SK-N-SH treated with all-trans-retinoic acid at 6 μM for 48 hours (cell line): ENCODE data around the gene AP1G1.
"Not testable (repeated sequence)": the region's sequence is repeated elsewhere in the genome, so short reads cannot be mapped to it uniquely, and the experiment has no call there.

ENCODE experiments used
- ATAC-seq: fragments of 200-7000 bp; cut with Tn5 transposase; 3 replicates; pipeline ENCODE4 v1.9.1; 2020; ENCODE audit warnings: mild to moderate bottlenecking, moderate library complexity
- ARNTL ChIP-seq: fragments of 450-650 bp; formaldehyde crosslinking; IDR thresholded peaks from 2 replicates; pipeline ENCODE4 v1.5.0; 2020; ENCODE audit warnings: low read depth, mild to moderate bottlenecking, moderate library complexity, borderline replicate concordance
- CREB5 ChIP-seq: fragments of 250-450 bp; sonication (Bioruptor Pico); IDR thresholded peaks from 2 replicates; pipeline ENCODE4 v1.5.1; 2020; ENCODE audit warnings: low read depth, mild to moderate bottlenecking, moderate library complexity
- CSRNP3 ChIP-seq: fragments of 250-450 bp; sonication (Bioruptor Pico); IDR thresholded peaks from 2 replicates; pipeline ENCODE4 v1.5.1; 2021; ENCODE audit warnings: mild to moderate bottlenecking, moderate library complexity
- ESRRG ChIP-seq: fragments of 250-450 bp; sonication (Bioruptor Pico); IDR thresholded peaks from 2 replicates; pipeline ENCODE4 v1.6.1; 2021; ENCODE audit warnings: mild to moderate bottlenecking
- ISL1 ChIP-seq: fragments of 250-450 bp; sonication (Bioruptor Pico); IDR thresholded peaks from 2 replicates; pipeline ENCODE4 v2.1.2; 2022; ENCODE audit warnings: mild to moderate bottlenecking, moderate library complexity
- OSR1 ChIP-seq: fragments of 250-450 bp; sonication (Bioruptor Pico); IDR thresholded peaks from 2 replicates; pipeline ENCODE4 v1.8.0; 2022; ENCODE audit warnings: moderate library complexity, mild to moderate bottlenecking, inconsistent platforms
- PATZ1 ChIP-seq: fragments of 250-450 bp; sonication (Bioruptor Pico); IDR thresholded peaks from 2 replicates; pipeline ENCODE4 v1.8.0; 2020; ENCODE audit warnings: mild to moderate bottlenecking, moderate library complexity, borderline replicate concordance
- POU6F1 ChIP-seq: fragments of 250-450 bp; sonication (Bioruptor Pico); IDR thresholded peaks from 2 replicates; pipeline ENCODE4 v1.8.0; 2021; ENCODE audit warnings: low read depth, mild to moderate bottlenecking, moderate library complexity, borderline replicate concordance
- PPARA ChIP-seq: fragments of 250-450 bp; sonication (Bioruptor Pico); IDR thresholded peaks from 2 replicates; pipeline ENCODE4 v1.5.0; 2020; ENCODE audit warnings: mild to moderate bottlenecking, borderline replicate concordance
- RARB ChIP-seq: fragments of 250-450 bp; sonication (Bioruptor Pico); IDR thresholded peaks from 2 replicates; pipeline ENCODE4 v1.8.0; 2021; ENCODE audit warnings: mild to moderate bottlenecking, moderate library complexity
- SNAI2 ChIP-seq: fragments of 250-450 bp; sonication (Bioruptor Pico); IDR thresholded peaks from 2 replicates; pipeline ENCODE4 v1.5.0; 2020; ENCODE audit warnings: mild to moderate bottlenecking, moderate library complexity
- TCF4 ChIP-seq: fragments of 250-450 bp; sonication (Bioruptor Pico); IDR thresholded peaks from 2 replicates; pipeline ENCODE4 v1.8.0; 2021; ENCODE audit warnings: mild to moderate bottlenecking, moderate library complexity, borderline replicate concordance
- TOX ChIP-seq: fragments of 250-450 bp; sonication (Bioruptor Pico); IDR thresholded peaks from 2 replicates; pipeline ENCODE4 v1.8.0; 2021; ENCODE audit warnings: mild to moderate bottlenecking, moderate library complexity, borderline replicate concordance
- TSHZ2 ChIP-seq: fragments of 250-450 bp; sonication (Bioruptor Pico); IDR thresholded peaks from 2 replicates; pipeline ENCODE4 v1.5.0; 2020; ENCODE audit warnings: mild to moderate bottlenecking, moderate library complexity
- ZC3H10 ChIP-seq: fragments of 250-450 bp; sonication (Bioruptor Pico); IDR thresholded peaks from 2 replicates; pipeline ENCODE4 v1.5.1; 2021; ENCODE audit warnings: mild to moderate bottlenecking, moderate library complexity
- ZFP3 ChIP-seq: fragments of 250-450 bp; sonication (Bioruptor Pico); IDR thresholded peaks from 2 replicates; pipeline ENCODE4 v1.5.0; 2020; ENCODE audit warnings: mild to moderate bottlenecking, moderate library complexity
- ZNF565 ChIP-seq: fragments of 450-650 bp; formaldehyde crosslinking; conservative IDR thresholded peaks from 2 replicates; pipeline ENCODE4 v1.5.0; 2020; ENCODE audit warnings: low read depth, mild to moderate bottlenecking, moderate library complexity
- ZNF70 ChIP-seq: fragments of 450-650 bp; formaldehyde crosslinking; IDR thresholded peaks from 2 replicates; pipeline ENCODE4 v1.5.0; 2020; ENCODE audit warnings: mild to moderate bottlenecking, moderate library complexity

The AP1G1 gene

GRCh38 chr16:71837150-71837549 is 28.5 kb upstream of the AP1G1 start (continued):
- TF ChIP-seq POU6F1 (CRISPR knock-in tag) (no peak), ZFP3 (CRISPR knock-in tag) (no peak), ARNTL (CRISPR knock-in tag) (no peak), TSHZ2 (no peak), RARB (no peak)

- no peak for TF ChIP-seq CSRNP3 (CRISPR knock-in tag)
- TF ChIP-seq PATZ1 (CRISPR knock-in tag), result no peak
- no peak for TF ChIP-seq POU6F1 (CRISPR knock-in tag)
- TF ChIP-seq PPARA (CRISPR knock-in tag), result no peak
- TF ChIP-seq ZNF70 (CRISPR knock-in tag), result no peak
- TF ChIP-seq TOX (CRISPR knock-in tag), result no peak
- TF ChIP-seq SNAI2 (CRISPR knock-in tag), result no peak
- no peak for TF ChIP-seq ISL1
- ATAC-seq, result no peak
These were observed 25.7 kb upstream of the AP1G1 start for GRCh38 chr16:71834291-71834690.

- not testable (repeated sequence) for ATAC-seq
These were observed 23.5 kb upstream of the AP1G1 start for GRCh38 chr16:71832112-71832511.

GRCh38 chr16:71831698-71832097 is 23.1 kb upstream of the AP1G1 start:
- not testable (repeated sequence) for ATAC-seq

GRCh38 chr16:71830359-71830758 is 21.7 kb upstream of the AP1G1 start:
- ATAC-seq, result no peak
- no peak for TF ChIP-seq CREB5 (CRISPR knock-in tag)
- no peak for TF ChIP-seq ZC3H10
- TF ChIP-seq ZFP3 (CRISPR knock-in tag), result no peak
- TF ChIP-seq TCF4 (CRISPR knock-in tag), result no peak
- TF ChIP-seq POU6F1 (CRISPR knock-in tag), result no peak
- no peak for TF ChIP-seq ESRRG (CRISPR knock-in tag)
- TF ChIP-seq OSR1 (CRISPR knock-in tag), result no peak
- TF ChIP-seq ZNF70 (CRISPR knock-in tag), result no peak
- no peak for TF ChIP-seq ZNF565 (CRISPR knock-in tag)
- TF ChIP-seq RARB, result no peak
- no peak for TF ChIP-seq ISL1
- TF ChIP-seq TOX (CRISPR knock-in tag), result no peak
- TF ChIP-seq TSHZ2, result no peak
- TF ChIP-seq PPARA (CRISPR knock-in tag), result no peak
- TF ChIP-seq ARNTL (CRISPR knock-in tag), result no peak
